COLO668 (cell line): ENCODE results near the gene WDR86.

ENCODE experiments used
- DNase-seq: peaks from one replicate; lab custom pipeline; 2025; ENCODE audit not compliant: unreplicated experiment; lab: John Stamatoyannopoulos, UW

The WDR86 gene

DNA sequence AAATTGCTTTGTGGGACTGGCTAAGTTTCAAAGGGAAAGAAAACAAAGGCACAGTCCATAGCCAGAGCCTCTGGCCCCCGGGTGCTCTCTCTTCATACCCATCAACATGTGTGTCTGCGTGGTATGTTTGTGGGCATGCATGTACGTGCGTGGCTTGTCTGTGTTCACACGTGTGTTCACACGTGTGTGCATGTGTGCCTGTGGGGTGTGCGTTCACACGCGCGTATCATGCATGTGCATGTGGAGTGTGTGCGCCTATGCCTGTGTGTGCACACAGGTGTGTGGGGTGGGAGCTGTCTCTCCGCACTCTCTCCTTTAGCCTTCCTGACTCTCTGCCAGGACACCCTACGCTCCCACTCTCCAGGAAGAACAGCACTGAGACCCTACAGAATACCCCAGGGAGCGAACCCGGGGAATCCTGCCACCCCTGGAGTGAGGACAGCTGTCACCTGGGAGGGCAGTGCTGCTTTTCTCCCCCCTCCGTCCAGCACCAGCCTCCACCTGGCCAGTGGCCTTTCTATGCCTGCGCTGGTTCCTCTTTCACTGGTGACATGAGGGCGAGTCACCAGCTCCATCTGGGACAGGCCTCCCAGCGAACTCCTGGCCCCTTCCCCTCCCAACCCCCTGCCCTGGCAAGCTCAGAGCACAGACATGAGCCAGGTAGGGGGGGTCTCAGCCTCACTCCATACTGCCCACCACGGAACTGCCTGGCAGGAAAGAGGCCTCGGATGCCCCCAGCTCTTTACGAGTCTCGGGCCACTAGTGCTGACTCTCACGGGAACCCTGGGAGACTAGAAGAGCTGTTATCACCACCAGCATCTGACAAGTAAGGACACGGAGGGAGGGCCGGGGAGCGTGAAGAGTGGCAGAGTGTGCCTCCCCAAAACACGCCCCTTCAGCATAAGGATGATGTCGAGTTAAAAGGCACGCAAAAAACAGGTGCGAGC, 16.5 kb downstream of the WDR86 start:
- no peak for DNase-seq

DNA sequence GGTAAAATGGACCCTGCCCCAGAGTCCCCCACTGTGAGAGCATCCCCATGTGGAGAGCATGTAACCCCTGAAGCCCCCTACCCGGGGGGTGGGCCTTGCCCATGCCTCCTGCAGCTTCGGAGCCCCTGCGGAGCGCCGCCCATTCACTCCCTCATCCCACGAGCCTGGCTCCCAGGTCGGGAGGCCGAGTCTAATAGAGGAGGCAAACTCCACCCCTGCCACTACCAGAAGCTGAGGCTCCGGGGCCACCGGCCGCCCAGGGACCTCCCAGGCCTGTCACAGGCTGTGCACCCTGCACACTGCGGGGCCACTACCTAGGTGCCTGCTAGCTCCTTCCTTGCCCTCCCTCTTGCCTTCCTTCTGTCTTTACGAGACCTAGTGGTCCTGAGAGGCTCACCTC, 17.4 kb downstream of the WDR86 start:
- no peak for DNase-seq

GRCh38 chr7:151392002-151392401, 17.8 kb downstream of the WDR86 start:
- no peak for DNase-seq

DNA sequence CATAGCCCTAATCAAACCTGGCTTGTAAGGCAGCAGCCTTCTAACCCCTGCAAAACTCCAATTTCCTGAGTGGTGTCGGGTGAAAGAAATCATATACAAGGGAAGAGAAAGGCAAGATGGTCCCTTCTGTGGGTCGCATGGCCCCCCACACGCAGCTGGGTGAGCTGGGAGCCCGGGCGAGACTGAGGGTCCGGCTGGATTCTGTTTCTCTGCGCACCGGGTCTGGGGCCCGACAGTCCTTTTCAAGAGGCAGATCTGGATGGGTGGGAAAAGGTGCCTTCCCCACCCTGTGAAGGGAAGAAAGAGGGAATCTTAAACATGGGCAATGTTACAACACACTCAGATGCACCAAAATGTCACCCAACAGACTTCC, 18.5 kb downstream of the WDR86 start:
- no peak for DNase-seq

DNA sequence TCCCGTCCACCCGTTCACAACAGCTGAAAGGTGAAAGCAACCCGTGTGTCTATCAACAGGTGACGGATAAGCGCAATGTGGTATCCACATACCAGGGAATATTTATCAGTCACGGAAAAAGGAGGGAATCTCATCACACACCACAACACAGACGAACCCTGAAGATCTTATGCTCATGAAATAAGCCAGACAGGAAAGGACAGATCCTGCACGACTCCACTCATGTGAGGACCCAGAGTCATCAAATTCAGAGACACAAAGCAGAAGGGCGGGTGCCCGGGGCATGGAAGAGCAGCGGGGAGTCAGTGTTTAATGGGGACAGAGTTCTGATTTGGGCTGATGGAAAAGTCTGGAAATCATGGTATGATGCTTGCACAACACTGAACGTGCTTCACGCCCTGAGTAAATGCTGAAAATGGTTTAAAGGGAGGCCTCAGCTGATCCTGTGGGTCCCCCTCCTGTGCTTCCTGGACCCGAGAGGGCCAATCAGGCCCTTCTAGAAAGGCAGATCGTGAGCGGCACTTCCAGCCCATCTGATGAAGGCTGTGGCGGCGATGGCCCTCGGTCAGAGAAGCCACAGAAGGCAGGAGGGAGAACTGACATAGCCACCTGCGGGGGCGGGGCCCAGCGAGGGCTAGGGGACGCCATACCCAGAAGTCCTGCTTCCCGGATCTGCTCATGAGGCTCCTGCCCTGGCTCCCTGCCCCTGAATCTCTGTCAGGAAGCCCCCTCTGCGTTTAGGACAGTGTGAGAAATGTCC, 19.1 kb downstream of the WDR86 start:
- no peak for DNase-seq

DNA sequence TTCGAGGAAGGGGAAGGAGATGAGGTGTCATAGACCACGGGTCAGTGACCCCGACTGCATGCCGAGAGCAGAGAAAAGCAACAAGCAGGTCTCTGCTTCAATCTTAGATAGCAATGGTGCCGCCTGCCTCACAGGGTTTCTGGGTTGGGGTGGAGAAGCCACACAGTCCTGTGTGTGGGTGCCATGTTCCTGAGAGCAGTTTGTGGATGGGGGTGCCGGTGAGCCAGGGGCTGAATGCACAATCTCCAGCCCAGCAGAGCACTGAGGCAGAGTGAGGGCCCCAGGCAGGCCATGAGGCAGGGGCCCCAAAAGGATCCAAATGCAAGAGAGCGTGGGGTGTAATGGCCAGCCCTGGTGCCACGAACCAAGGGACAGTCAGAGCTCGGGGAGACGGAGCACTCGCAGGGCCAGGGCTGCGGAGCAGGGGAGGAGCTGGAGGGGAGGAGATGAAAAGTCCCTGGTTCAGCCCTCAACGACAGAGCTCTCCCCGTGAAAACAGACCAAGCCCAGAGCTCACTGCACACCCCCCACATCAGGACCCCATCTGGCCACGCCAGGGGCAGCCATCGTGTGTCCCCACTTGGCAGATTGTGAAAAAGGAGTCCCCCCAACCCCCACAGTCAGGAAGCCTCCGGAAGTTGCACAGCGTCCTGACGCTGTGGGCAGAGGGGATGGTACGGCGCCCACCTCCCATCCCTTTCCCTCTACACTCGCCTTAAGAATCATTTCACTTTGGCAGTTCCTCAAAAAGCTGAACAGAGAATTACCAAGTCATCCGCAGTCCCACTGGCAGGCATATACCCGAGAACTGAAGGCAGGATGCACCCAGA, 19.9 kb downstream of the WDR86 start:
- DNase-seq, result no peak

DNA sequence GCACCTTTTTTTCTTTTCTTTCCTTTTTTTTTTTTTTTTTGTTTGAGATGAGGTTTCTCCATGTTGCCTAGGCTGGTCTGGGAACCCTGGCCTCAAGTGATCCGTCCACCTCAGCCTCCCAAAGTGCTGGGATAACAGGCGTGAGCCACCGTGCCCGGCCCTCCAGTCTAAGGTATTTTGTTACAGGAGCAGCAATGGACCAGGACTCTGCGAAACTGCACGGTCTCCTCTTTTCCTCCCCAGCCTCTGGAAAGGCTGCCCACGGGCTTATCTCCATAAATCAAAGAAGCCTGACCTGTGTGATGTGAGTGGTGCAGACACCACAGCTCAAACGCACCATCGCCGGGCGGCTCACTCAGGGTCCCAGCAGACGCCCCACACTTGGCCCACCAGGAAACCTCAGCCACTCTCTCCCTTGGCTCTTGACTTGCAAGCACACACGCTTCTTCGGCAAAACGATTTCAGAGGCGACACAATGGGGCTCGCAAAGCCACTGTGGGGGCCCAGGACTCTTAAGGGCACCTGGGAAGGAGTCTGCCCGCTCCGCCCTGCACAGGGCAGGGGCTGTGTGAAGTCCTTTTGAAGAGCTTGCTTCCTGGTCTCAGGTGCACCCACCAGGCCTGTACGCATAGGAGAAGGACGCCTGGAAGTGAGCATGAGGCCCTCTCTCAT, 20.6 kb downstream of the WDR86 start:
- no peak for DNase-seq

- DNase-seq, result no peak
Measured at GRCh38 chr7:151388430-151388829, 21.4 kb downstream of the WDR86 start.

DNA sequence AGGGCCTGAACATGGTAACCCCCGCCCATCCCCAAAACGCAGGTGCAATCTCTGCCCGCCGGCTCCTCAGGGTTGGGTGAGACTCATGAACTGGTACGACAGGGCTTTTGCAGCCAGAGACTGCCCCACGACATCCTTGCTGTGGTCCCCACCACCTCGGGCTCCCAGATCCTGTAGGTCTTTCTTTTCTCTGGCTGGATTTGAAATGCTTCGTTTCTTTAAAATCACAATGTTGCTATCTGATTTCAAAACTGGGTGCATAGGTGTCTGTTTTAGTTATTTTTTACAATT, 21.9 kb downstream of the WDR86 start:
- no peak for DNase-seq

- no peak for DNase-seq
Measured at GRCh38 chr7:151387161-151388006, 22.5 kb downstream of the WDR86 start.

DNA sequence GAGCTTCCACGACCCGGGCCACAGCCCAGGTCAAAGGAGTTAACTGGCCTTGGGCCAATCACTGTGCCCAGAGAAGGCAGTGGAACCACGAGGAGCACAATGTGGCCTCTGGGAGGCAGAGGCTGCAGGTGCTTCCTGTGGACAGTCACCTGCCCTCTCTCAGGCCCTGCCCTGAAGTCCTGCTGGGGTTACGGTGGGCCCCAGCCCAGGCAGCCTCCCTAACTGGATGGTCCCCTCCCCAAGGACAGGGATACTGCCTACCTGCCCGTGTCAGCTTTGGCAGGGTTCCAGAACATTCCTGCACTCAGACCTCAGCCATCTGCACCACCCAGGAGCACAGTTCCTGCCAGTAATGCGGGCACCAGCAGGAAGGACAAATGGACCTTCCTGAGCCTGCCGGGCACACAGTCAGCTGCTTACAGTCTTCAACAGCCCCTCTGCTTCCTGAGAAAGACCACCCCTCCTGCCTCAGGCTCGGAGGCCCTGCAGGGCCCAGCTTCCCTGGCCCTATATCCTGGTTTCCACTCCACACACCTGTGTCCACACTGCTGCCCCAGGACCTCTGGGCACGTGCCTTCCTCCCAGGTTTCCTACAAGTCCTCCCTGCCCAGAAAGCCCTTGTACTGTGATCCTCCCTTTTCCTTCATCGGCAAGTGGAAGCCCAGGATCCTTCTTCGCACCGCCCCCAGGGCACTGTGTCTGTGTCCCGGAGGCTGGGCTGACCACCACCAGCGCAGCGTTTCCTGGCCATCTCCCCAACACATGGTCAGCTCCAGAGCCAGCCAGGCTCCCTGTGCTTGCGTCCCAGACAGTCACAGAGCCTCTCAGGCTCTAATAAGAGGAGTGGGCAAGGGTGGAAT, 23.3 kb downstream of the WDR86 start:
- DNase-seq, result no peak

GRCh38 chr7:151385626-151386300, 24.1 kb downstream of the WDR86 start:
- no peak for DNase-seq

DNA sequence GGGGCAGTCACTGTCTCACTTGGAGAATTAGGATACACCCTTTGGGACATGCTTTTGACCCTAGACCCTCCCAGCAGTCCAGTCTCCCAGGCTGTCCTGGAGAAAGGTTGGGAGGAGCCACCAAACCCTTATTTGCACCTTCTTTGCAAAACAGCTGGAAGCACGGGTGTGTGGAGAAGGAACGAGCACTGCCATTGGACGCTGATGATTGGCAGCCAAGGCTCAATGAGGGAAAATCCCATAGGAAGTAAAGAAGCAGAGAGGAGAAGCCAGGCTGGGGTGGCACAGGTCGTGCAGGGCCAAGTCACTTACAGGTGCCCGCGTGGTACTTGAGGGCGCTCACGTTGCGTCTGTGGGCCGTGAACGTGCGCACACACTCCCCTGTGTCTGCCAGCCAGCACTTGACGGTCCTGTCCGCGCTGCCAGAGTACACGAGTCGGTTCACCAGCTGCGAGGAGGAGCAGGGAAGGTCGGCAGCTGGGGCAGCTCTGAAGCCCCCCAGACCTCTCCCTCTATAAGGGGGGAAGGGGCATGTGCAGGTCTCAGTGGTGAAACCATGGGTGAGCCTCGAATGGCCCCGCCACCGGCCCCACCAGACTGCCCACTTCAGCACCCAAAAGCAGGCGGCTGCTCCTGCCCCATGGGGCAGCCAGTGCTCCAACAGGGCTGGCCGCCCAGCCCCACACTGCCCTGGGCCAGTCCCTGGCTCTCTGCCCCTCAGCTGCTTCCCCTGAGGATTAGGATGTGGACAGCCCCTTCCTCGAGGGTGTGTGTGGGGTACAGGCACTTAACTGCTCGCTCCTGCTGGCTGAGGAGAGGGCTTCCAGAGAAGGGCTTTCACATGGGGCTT, 24.8 kb downstream of the WDR86 start:
- no peak for DNase-seq

DNA sequence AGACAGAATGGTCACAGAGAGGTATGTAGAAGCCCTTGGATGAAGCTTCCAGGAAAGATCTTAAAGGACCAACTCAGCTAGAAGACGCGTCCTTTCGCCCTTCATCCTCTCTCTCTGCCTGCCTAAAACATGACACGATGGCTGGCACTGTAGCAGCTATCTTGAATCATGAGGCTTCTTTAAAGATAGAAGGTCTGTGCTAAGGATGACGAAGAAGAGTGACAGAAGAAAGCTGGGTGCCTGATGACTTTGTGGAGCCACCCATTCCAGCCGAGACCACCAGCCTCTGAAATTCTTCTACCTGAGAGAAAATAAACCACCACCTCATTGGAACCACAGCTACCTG, 25.5 kb downstream of the WDR86 start:
- no peak for DNase-seq

DNA sequence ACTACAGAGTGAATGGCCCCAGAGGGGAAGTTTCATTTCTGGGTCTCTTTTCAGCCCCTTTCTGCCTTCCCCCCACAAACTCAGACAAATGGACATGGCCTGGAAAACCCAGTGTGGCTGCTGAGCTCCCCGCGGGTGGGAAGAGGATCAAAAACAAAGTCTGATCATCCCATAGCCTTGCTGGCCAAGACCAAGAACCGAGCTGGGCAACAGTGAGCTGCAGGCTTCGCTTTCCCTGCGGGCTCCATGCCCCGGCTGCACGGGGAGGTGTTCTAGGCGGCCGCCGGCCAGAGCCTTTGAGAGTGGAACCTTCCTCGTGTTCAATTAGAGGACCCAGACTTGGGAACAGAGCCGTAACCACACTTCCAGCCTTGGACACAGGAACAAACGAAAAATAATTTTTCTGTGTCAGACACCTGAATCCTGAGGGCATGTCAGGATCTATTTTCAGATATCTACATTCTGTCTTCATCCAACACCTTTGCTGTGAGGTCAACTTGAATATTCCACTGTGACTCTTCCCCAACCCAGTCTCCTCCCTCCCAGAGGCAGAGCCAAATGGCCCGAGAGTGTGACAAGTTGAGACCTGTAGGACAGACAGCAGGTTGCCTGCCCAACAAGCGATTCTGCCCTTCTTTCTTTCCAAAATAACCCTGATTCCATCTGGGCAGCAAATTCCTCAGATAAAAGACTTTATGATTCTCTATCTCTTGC, 26.0 kb downstream of the WDR86 start:
- no peak for DNase-seq

- DNase-seq, result no peak
Measured at GRCh38 chr7:151382079-151382885, 27.6 kb downstream of the WDR86 start.
